Prostate gland (tissue), 2 donors: ENCODE measurements around the gene TAB2. TPM values are rescaled to one million over a fixed set of nuclear protein-coding genes. Genes with fewer than 3 reads are reported as not detected.
A peak's percentile ranks its signal among the peaks of the same experiment; 100 is the strongest.

Source experiments
- DNase-seq: peaks from one replicate; pipeline ENCODE4 v3.0.0-alpha.2; 2019; ENCODE audit warnings: low spot score
- H3K27ac ChIP-seq, 2 donors: fragments of 200-600 bp; sonication (generic); 2 replicates each; pipeline ENCODE4 v1.5.1; 2017 to 2019
- H3K27me3 ChIP-seq: fragments of 200-600 bp; sonication (generic); replicated peaks from 2 replicates; pipeline ENCODE4 v1.5.1; 2019; ENCODE audit not compliant: insufficient read depth
- H3K36me3 ChIP-seq, 2 donors: fragments of 200-600 bp; sonication (generic); 1 replicate in 1 of 2; 2 replicates in 1 of 2; pipeline versions ENCODE4 v1.5.1 to v1.8.1; 2017 to 2019
- H3K4me1 ChIP-seq: fragments of 200-600 bp; sonication (generic); replicated peaks from 2 replicates; pipeline ENCODE4 v1.5.1; 2019
- H3K4me3 ChIP-seq, 2 donors: fragments of 200-600 bp; sonication (generic); 2 replicates each; pipeline ENCODE4 v1.5.1; 2017 to 2019
- H3K9me3 ChIP-seq: fragments of 200-600 bp; sonication (generic); 2 replicates; pipeline ENCODE4 v1.5.1; 2017
- CTCF ChIP-seq, 4 experiments: fragments of 200-600 bp in 2 of 4; fragments of 450-650 bp in 2 of 4; sonication (generic) in 2 of 4; IDR thresholded peaks; 1 replicate in 3 of 4; 2 replicates in 1 of 4; pipeline ENCODE4 v1.5.1; 2016 to 2019; ENCODE audit warnings: antibody characterized with exemption in 4 of 4, mild to moderate bottlenecking in 2 of 4, moderate library complexity in 2 of 4
- POLR2A ChIP-seq: fragments of 450-650 bp; IDR thresholded peaks from one replicate; pipeline ENCODE4 v1.6.1; 2016; ENCODE audit warnings: antibody characterized with exemption, mild to moderate bottlenecking
- POLR2AphosphoS5 ChIP-seq: sonication (generic); formaldehyde crosslinking; IDR thresholded peaks from one replicate; pipeline ENCODE4 v1.6.1; 2017; ENCODE audit warnings: antibody characterized with exemption
- WGBS: methylation state at CpG from one replicate; pipeline ENCODE4 v1.1.5; 2018; 5-methylcytosine and 5-hydroxymethylcytosine counted together
- intact Hi-C: fragments of 100-400 bp; cut with DNase I; formaldehyde crosslinking; loops from one replicate; pipeline ENCODE4 v1.14.2; 2022
- total RNA-seq, 2 donors: library from RNA; depleted of rRNA; stranded (reverse); fragments of >200 nt; gene quantifications; one replicate each; pipeline ENCODE4 v1.1.0, GENCODE V29; 2016

TAB2 gene
- total RNA-seq, 2 donors from 2014 or later, result 58.8 to 66.3 TPM

GRCh38 chr6:149425224-149425623 lies 107.7 kb downstream of the TAB2 start:
- Histone ChIP-seq H3K9me3 (no peaks in the 10 kb centered on the region), H3K4me1 (no peaks in the 10 kb centered on the region), H3K4me3 (no peak overlapping the region), H3K27me3 (no peaks in the 10 kb centered on the region), H3K36me3 (no peaks in the 10 kb centered on the region), H3K27ac (no peak overlapping the region)
- intact Hi-C loops, result no loop called here
- WGBS, result 85% methylated on average over 8 of the region's 8 CpGs
- TF ChIP-seq CTCF (IDR thresholded peaks at IDR 0.05), result no peak
- TF ChIP-seq POLR2A, result no peak
- DNase-seq, result no peak

DNA sequence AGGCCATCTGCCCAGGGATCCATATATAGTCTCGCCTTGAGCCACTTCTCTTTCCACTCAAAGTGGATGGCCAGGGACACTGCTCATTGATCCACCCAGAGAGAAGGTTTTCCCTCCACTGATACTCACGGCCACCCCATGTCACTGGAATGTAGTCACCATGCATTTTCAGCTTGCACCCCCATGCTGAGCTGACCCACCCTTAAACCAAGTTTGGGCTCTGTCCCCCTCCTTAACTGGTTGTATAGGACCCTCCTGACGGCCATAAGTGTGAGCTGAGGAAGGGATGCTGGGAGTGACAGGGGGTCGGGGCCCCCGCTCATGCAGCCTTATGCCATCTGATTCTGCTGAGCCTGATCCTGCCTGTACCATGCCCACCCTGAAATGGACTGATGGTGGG lies 108.2 kb downstream of the TAB2 start:
- intact Hi-C loops, result no loop called here
- no peak for TF ChIP-seq POLR2AphosphoS5
- no peak for TF ChIP-seq CTCF (IDR thresholded peaks at IDR 0.05)
- TF ChIP-seq POLR2A, result no peak
- H3K4me3 ChIP-seq, result no peak overlapping the region
- no peak overlapping the region for H3K27ac ChIP-seq
- H3K9me3 ChIP-seq, result no peaks in the 10 kb centered on the region
- no peaks in the 10 kb centered on the region for H3K27me3 ChIP-seq
- no peaks in the 10 kb centered on the region for H3K36me3 ChIP-seq
- no peaks in the 10 kb centered on the region for H3K4me1 ChIP-seq
- DNase-seq, result no peak
- WGBS, result 97% methylated on average over 5 of the region's 5 CpGs

GRCh38 chr6:149428606-149429005 lies 111.1 kb downstream of the TAB2 start:
- Histone ChIP-seq H3K27me3 (no peaks in the 10 kb centered on the region), H3K4me3 (no peak overlapping the region), H3K4me1 (no peaks in the 10 kb centered on the region), H3K36me3 (no peaks in the 10 kb centered on the region), H3K9me3 (no peaks in the 10 kb centered on the region), H3K27ac (no peak overlapping the region)
- no peak for DNase-seq
- WGBS, result 98% methylated on average over 4 of the region's 4 CpGs
- TF ChIP-seq POLR2AphosphoS5 (no peak), POLR2A (no peak), CTCF (IDR thresholded peaks at IDR 0.05) (no peak)
- intact Hi-C loops, result no loop called here

DNA sequence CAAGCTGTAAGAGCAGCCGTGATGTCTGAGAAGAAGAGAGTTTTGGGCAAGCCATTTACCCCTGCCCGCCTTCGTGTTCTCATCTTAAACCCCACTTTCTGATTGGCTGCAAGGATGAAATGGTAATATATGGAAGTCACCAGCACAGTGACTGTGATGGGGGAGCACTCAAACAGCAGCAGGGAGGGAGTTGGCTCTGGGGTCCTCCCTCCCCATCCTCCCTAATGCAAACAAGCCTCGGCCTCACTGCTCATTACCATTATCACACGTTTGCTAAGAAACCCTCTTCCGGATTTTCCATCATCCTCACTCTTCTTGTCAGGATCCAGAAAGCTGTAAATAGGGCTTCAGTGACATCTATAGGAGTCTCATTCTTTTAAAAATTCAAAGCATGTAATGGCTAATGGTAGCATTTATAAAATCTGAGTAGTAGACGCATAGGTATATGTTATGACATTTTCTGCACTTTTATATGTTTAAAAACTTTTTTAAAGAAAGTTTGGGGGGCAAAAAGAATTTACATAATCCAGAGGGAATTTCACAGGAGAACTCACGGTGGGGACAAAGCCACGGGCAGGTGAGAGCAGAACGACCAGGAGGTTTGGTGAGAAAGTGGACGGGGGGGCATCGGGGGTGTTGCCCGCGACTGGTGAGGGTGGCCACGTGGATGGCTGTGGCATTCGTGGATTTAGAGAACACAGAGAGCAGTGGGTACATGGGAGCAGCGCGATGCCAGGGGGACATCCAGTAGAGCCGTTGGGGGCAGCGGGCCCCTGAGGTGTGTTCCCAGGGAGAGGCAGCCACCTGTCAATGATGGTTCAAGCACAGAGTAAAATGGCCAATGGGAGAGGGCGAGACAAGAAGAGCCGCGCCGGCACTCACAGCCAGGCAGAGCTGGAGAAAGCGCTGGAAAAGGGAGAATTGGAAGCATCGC lies 112.2 kb downstream of the TAB2 start:
- Histone ChIP-seq H3K9me3 (no peaks in the 10 kb centered on the region), H3K4me1 (no peaks in the 10 kb centered on the region), H3K4me3 (no peak overlapping the region), H3K36me3 (no peaks in the 10 kb centered on the region), H3K27me3 (no peaks in the 10 kb centered on the region), H3K27ac (no peak overlapping the region)
- DNase-seq, result no peak
- TF ChIP-seq POLR2AphosphoS5, result no peak
- peak in 1 of 4 experiments; percentile 6 for TF ChIP-seq CTCF (IDR thresholded peaks at IDR 0.05)
- intact Hi-C loops, result loop anchor here (5.0 kb wide), 2 partner anchors 88 to 112 kb away; partner anchors contain the start of gene TAB2
- 65% methylated on average over 26 of the region's 26 CpGs for WGBS
